HepG2 (cell line): ENCODE measurements around the gene PMVK. TPM values are rescaled to one million over a fixed set of nuclear protein-coding genes. Genes with fewer than 3 reads are reported as not detected.

Source experiments
- HDAC6 ChIP-seq: fragments of 200-600 bp; sonication (generic); IDR thresholded peaks from 2 replicates; pipeline ENCODE4 v1.7.0; 2017; ENCODE audit warnings: mild to moderate bottlenecking, antibody characterized with exemption, low read length, low read depth
- KLF13 ChIP-seq: sonication (generic); formaldehyde crosslinking; IDR thresholded peaks from 2 replicates; pipeline ENCODE4 v1.4.0; 2020; ENCODE audit warnings: mild to moderate bottlenecking, missing genetic modification reagents
- RAD51 ChIP-seq: fragments of 450-650 bp; IDR thresholded peaks from 2 replicates; pipeline ENCODE4 v1.6.1; 2016; ENCODE audit warnings: borderline replicate concordance
- SYNCRIP ChIP-seq: fragments of 200-400 bp; formaldehyde crosslinking; IDR thresholded peaks from 2 replicates; pipeline ENCODE4 v1.6.1; 2018; ENCODE audit warnings: mild to moderate bottlenecking, low read depth, low read length; ENCODE audit not compliant: insufficient read depth
- ZC3H4 ChIP-seq: sonication (generic); formaldehyde crosslinking; IDR thresholded peaks from 2 replicates; pipeline ENCODE4 v1.4.0; 2020; ENCODE audit warnings: missing genetic modification reagents, borderline replicate concordance
- ZFP36 ChIP-seq: fragments of 150-350 bp; IDR thresholded peaks from 2 replicates; pipeline ENCODE4 v1.6.1; 2018; ENCODE audit warnings: borderline replicate concordance, low read length, low read depth; ENCODE audit not compliant: partially characterized antibody
- ZFP36L2 ChIP-seq: sonication (generic); formaldehyde crosslinking; IDR thresholded peaks from 2 replicates; pipeline ENCODE4 v1.4.0; 2020; ENCODE audit warnings: missing genetic modification reagents
- ZNF33B ChIP-seq: sonication (generic); formaldehyde crosslinking; IDR thresholded peaks from 2 replicates; pipeline ENCODE4 v1.5.1; 2020; ENCODE audit warnings: mild to moderate bottlenecking, missing genetic modification reagents
- ZNF629 ChIP-seq: sonication (generic); formaldehyde crosslinking; conservative IDR thresholded peaks from 2 replicates; pipeline ENCODE4 v1.5.0; 2020; ENCODE audit warnings: missing genetic modification reagents
- ZNF772 ChIP-seq: sonication (generic); formaldehyde crosslinking; IDR thresholded peaks from 2 replicates; pipeline ENCODE4 v1.5.0; 2020; ENCODE audit warnings: mild to moderate bottlenecking, missing genetic modification reagents
- polyA plus RNA-seq, 8 experiments: library from polyadenylated mRNA; depleted of rRNA in 3 of 8; stranded (reverse) in 7 of 8; unstranded in 1 of 8; fragments of >200 nt; fragmentation: Illumina TruSeq in 4 of 8; extraction: Trizol in 4 of 8; gene quantifications; 2 replicates each; pipeline versions ENCODE4 v1.2.1 to v1.2.3, GENCODE V29; 2011 to 2016; ENCODE audit warnings: low read depth in 4 of 8, missing spikeins in 1 of 8, mixed read lengths in 1 of 8; ENCODE audit not compliant: insufficient read depth in 1 of 8
- total RNA-seq, 5 experiments: library from RNA; depleted of rRNA; stranded (reverse); fragments of >200 nt; fragmentation: Illumina TruSeq; extraction: Trizol; gene quantifications; 2 replicates each; pipeline ENCODE4 v1.2.3, GENCODE V29; 2016; ENCODE audit warnings: low read depth in 1 of 5
- TF ChIP-seq, protein P1 (sequence below), 2 experiments: IDR thresholded peaks; 2 replicates each; pipeline ENCODE4 v1.6.1; 2011 to 2012; ENCODE audit warnings: low read length in 2 of 2, borderline replicate concordance in 1 of 2, low read depth in 1 of 2, mild to moderate bottlenecking in 1 of 2, moderate library complexity in 1 of 2
- TF ChIP-seq, protein P2 (sequence below): sonication (generic); formaldehyde crosslinking; IDR thresholded peaks from one replicate; pipeline ENCODE4 v1.5.1; 2020; ENCODE audit warnings: mild to moderate bottlenecking, missing genetic modification reagents; ENCODE audit errors: not compliant biosample characterization
- TF ChIP-seq, protein P3 (sequence below): sonication (generic); formaldehyde crosslinking; IDR thresholded peaks from 2 replicates; pipeline ENCODE4 v1.8.0; 2022; ENCODE audit warnings: missing genetic modification reagents, low read depth, mild to moderate bottlenecking, borderline replicate concordance
- TF ChIP-seq, protein P4 (sequence below): IDR thresholded peaks from 2 replicates; pipeline ENCODE4 v1.6.1; 2016; ENCODE audit warnings: low read depth

Gene PMVK
- total and polyA plus RNA-seq, 2 of the 13 experiments (the other 11 are each of a cell fraction or from before 2014, with no cell fraction given), result 3.9 to 12.6 TPM

DNA sequence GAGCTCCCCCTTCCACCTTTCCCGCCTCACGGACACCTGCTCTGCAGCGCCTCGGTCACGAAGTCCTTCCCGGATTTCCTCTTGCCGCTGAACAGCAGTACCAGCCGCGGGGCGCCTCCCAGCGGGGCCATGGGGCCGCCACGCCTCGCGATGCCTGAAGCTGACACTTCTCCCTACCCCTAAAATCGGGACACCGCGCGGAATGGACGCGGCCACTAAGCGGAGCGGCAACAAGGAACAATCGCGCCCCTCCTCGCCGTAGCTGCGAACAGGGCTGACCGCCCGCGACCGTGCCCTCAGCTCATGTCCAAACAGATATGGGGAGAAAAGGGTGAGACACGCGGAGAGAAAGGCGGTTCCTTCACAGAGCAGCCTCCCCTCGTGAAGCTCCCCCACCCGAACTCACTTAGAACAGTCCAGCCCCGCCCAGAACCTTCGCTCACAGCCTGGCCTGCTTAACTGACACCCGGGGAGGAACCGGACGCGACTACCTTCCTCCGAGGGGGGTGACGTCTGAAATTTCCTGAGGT, at the start of gene PMVK (continued):
- TF ChIP-seq, protein P1, sequence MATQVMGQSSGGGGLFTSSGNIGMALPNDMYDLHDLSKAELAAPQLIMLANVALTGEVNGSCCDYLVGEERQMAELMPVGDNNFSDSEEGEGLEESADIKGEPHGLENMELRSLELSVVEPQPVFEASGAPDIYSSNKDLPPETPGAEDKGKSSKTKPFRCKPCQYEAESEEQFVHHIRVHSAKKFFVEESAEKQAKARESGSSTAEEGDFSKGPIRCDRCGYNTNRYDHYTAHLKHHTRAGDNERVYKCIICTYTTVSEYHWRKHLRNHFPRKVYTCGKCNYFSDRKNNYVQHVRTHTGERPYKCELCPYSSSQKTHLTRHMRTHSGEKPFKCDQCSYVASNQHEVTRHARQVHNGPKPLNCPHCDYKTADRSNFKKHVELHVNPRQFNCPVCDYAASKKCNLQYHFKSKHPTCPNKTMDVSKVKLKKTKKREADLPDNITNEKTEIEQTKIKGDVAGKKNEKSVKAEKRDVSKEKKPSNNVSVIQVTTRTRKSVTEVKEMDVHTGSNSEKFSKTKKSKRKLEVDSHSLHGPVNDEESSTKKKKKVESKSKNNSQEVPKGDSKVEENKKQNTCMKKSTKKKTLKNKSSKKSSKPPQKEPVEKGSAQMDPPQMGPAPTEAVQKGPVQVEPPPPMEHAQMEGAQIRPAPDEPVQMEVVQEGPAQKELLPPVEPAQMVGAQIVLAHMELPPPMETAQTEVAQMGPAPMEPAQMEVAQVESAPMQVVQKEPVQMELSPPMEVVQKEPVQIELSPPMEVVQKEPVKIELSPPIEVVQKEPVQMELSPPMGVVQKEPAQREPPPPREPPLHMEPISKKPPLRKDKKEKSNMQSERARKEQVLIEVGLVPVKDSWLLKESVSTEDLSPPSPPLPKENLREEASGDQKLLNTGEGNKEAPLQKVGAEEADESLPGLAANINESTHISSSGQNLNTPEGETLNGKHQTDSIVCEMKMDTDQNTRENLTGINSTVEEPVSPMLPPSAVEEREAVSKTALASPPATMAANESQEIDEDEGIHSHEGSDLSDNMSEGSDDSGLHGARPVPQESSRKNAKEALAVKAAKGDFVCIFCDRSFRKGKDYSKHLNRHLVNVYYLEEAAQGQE (IDR thresholded peaks at IDR 0.05; ENCODE audit: borderline replicate concordance in 1 of 2, low read depth in 1 of 2, low read length in 2 of 2), result no peak
- TF ChIP-seq ZFP36L2 (CRISPR knock-in tag), result peak; percentile 94
- TF ChIP-seq, protein P2, sequence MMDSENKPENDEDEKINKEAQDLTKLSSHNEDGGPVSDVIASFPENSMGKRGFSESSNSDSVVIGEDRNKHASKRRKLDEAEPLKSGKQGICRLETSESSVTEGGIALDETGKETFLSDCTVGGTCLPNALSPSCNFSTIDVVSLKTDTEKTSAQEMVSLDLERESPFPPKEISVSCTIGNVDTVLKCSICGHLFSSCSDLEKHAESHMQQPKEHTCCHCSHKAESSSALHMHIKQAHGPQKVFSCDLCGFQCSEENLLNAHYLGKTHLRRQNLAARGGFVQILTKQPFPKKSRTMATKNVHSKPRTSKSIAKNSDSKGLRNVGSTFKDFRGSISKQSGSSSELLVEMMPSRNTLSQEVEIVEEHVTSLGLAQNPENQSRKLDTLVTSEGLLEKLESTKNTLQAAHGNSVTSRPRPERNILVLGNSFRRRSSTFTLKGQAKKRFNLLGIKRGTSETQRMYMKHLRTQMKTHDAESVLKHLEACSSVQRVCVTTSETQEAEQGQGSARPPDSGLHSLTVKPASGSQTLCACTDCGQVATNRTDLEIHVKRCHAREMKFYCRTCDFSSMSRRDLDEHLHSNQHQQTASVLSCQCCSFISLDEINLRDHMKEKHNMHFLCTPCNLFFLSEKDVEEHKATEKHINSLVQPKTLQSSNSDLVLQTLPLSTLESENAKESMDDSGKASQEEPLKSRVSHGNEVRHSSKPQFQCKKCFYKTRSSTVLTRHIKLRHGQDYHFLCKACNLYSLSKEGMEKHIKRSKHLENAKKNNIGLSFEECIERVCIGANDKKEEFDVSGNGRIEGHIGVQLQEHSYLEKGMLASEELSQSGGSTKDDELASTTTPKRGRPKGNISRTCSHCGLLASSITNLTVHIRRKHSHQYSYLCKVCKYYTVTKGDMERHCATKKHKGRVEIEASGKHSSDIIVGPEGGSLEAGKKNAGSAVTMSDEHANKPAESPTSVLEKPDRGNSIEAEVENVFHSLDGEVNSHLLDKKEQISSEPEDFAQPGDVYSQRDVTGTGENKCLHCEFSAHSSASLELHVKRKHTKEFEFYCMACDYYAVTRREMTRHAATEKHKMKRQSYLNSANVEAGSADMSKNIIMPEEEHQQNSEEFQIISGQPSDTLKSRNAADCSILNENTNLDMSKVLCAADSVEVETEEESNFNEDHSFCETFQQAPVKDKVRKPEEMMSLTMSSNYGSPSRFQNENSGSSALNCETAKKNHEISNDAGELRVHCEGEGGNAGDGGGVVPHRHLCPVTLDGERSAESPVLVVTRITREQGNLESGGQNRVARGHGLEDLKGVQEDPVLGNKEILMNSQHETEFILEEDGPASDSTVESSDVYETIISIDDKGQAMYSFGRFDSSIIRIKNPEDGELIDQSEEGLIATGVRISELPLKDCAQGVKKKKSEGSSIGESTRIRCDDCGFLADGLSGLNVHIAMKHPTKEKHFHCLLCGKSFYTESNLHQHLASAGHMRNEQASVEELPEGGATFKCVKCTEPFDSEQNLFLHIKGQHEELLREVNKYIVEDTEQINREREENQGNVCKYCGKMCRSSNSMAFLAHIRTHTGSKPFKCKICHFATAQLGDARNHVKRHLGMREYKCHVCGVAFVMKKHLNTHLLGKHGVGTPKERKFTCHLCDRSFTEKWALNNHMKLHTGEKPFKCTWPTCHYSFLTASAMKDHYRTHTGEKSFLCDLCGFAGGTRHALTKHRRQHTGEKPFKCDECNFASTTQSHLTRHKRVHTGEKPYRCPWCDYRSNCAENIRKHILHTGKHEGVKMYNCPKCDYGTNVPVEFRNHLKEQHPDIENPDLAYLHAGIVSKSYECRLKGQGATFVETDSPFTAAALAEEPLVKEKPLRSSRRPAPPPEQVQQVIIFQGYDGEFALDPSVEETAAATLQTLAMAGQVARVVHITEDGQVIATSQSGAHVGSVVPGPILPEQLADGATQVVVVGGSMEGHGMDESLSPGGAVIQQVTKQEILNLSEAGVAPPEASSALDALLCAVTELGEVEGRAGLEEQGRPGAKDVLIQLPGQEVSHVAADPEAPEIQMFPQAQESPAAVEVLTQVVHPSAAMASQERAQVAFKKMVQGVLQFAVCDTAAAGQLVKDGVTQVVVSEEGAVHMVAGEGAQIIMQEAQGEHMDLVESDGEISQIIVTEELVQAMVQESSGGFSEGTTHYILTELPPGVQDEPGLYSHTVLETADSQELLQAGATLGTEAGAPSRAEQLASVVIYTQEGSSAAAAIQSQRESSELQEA (CRISPR knock-in tag), result peak; percentile 92
- no peak for TF ChIP-seq HDAC6
- peak; percentile 96; the same call in 1 of the 2 replicates for TF ChIP-seq RAD51
- TF ChIP-seq, protein P3, sequence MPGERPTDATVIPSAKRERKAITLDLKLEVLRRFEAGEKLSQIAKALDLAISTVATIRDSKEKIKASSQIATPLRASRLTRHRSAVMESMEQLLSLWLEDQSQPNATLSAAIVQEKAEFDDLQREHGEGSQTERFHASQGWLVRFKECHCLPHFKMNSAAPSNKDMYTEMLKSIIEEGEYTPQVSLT, result peak; percentile 61; the same call in 1 of the 2 replicates
- TF ChIP-seq, protein P4, sequence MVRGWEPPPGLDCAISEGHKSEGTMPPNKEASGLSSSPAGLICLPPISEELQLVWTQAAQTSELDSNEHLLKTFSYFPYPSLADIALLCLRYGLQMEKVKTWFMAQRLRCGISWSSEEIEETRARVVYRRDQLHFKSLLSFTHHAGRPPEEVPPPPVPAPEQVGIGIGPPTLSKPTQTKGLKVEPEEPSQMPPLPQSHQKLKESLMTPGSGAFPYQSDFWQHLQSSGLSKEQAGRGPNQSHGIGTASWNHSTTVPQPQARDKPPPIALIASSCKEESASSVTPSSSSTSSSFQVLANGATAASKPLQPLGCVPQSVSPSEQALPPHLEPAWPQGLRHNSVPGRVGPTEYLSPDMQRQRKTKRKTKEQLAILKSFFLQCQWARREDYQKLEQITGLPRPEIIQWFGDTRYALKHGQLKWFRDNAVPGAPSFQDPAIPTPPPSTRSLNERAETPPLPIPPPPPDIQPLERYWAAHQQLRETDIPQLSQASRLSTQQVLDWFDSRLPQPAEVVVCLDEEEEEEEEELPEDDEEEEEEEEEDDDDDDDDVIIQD (CRISPR knock-in tag), result peak; percentile 75; the same call in 1 of the 2 replicates
- peak; percentile 59 for TF ChIP-seq ZNF629
- TF ChIP-seq KLF13, result peak; percentile 53; the same call in 1 of the 2 replicates
- no peak for TF ChIP-seq ZFP36
- TF ChIP-seq ZNF772, result peak; percentile 98
- no peak; the same call in 1 of the 2 replicates for TF ChIP-seq ZC3H4 (CRISPR knock-in tag)
- TF ChIP-seq ZNF33B (CRISPR knock-in tag), result peak; percentile 98
- TF ChIP-seq SYNCRIP, result no peak
